GM20000 (cell line): Measurements from ENCODE around the gene RPL32.
"Not testable (repeated sequence)": the region's sequence is repeated elsewhere in the genome, so short reads cannot be mapped to it uniquely, and the experiment has no call there.

Experiments
- DNase-seq: peaks from one replicate; pipeline ENCODE4 v3.0.0; 2012; ENCODE audit warnings: low spot score
- TF ChIP-seq, protein P1 (sequence below): IDR thresholded peaks from 2 replicates; pipeline ENCODE4 v1.5.1; 2012; ENCODE audit warnings: mild to moderate bottlenecking, control low read depth; ENCODE audit errors: extremely low read depth, missing control alignments

The RPL32 gene

DNA sequence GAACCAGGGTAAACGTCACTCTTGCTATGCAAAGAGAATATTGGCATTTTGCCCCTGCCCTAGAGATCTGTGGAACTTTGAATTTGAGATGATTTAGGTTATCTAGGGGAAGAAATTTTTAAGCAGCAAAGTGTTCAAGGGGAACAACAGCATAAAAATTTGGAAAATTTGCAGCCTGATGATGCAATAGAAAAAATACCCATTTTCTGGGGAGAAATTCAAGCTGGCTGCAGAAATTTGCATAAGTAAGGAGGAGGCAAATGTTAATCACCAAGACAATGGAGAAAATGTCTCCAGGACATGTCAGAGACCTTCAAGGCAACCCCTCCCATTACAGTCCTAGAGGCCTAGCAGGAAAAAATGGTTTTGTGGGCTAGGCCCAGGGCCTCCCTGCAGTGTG is 4.4 kb upstream of the RPL32 start:
- TF ChIP-seq, protein P1, sequence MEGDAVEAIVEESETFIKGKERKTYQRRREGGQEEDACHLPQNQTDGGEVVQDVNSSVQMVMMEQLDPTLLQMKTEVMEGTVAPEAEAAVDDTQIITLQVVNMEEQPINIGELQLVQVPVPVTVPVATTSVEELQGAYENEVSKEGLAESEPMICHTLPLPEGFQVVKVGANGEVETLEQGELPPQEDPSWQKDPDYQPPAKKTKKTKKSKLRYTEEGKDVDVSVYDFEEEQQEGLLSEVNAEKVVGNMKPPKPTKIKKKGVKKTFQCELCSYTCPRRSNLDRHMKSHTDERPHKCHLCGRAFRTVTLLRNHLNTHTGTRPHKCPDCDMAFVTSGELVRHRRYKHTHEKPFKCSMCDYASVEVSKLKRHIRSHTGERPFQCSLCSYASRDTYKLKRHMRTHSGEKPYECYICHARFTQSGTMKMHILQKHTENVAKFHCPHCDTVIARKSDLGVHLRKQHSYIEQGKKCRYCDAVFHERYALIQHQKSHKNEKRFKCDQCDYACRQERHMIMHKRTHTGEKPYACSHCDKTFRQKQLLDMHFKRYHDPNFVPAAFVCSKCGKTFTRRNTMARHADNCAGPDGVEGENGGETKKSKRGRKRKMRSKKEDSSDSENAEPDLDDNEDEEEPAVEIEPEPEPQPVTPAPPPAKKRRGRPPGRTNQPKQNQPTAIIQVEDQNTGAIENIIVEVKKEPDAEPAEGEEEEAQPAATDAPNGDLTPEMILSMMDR: no peak
- DNase-seq: no peak

DNA sequence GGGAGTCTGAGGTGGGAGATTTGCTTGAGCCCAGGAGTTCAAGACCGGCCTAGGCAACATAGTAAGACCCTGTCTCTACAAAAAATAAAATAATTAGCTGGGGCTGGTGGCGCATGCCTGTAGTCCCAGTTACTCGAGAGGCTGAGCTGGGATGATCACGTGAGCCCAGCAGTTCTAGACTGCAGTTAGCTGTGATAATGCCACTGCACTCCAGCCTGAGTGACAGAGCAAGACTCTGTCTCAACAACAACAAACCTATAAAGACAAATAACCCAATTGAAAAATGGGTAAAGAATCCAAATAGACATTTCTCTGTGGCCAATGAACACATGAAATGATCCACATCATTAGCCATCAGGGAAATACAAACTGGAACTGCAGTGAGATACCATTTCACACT is 1.1 kb upstream of the RPL32 start:
- TF ChIP-seq, protein P1: no peak
- DNase-seq: no peak

DNA sequence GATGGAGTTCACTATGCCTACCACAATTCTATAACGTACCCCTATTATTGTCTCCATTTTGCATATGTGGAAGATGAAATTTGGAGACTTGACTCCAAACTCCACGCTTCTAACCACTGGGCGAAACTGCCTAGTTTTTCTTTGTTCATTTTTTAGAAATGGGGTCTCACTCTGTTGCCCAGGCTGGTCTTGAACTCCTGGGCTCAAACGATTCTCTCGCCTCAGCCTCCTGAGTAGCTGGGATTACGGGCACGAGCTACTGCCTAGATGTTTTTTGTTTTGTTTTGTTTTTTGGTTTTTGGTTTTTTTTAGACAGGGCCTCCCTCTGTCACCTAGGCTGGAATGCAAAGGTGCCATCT is 584 bp upstream of the RPL32 start:
- no peak for DNase-seq
- TF ChIP-seq, protein P1: no peak

DNA sequence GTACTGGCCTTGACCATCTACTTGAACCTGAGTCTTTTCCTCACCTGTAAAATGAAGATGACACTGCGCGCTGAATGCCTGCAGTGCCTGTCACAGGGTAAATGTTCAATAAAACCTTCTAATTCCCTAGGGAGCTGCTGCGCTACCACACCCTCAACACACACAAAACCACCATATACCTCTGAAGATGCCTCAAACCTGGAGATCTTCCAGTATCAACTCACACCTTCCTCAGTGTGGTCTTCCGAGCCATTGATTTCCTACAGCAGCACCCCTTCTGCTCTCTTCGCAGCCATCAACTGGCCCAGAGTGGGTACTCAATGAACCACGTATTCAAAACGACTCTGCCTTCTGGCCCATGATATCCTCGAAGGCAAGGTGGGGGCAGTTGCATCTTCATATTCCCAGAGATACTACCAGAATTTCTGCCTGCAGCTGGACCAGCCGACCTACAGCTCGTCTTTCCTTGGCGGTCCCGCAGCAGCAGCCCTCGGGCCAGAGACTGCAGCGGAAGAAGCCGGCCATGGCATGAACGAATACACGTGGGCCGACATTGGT is 695 bp downstream of the RPL32 start:
- TF ChIP-seq, protein P1: no peak

DNA sequence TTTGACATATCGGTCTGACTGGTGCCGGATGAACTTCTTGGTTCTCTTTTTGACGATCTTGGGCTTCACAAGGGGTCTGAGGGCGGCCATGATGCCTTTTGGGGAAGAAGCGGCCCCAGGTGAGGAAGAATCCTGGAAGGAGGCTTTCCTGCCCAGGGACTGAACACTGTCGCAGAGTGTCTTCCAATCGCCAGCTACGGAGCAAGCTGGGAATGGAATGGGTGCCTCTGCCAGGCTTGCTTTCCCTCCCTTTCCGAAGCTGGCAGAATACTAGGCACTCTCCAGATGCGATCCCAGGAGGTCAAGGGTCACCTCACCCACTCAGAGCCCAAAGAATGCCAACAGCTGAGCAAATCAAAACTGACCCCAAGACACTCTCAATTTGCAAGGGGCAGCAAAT is 1.2 kb downstream of the RPL32 start:
- DNase-seq: not testable (repeated sequence)

More for the DNA sequence above, 695 bp downstream of the RPL32 start:
- DNase-seq: no peak

DNA sequence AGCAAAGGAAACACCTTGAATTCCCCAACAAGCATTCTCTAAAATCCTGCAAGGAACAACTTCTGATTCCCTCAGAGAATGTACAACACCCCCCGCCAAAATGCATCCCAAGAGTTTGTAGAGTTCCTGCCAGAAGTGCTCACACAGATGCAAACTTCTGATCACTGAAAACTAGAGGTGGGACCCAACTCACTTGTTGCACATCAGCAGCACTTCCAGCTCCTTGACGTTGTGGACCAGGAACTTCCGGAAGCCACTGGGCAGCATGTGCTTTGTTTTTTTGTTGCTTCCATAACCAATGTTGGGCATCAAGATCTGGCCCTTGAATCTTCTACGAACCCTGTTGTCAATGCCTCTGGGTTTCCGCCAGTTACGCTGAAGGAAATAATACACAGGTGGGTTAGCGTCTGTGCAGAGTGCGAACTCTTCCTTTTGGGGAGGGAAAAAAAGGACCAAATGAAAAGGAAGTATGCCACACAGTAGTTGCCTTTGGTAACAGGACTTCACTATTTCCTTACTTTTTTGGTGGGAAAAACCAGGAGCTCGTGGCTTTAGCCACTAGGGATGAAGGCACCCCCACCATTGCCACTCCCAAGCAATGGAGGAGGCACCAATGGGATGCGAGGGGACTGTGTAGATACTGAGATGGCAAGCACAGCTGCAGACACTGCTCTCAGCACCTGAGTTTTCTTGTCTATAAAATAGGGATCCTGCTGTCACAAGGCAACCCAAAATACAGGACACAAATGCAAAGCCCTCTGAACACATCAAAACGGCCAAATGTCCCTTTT is 2.0 kb downstream of the RPL32 start:
- DNase-seq: no peak

DNA sequence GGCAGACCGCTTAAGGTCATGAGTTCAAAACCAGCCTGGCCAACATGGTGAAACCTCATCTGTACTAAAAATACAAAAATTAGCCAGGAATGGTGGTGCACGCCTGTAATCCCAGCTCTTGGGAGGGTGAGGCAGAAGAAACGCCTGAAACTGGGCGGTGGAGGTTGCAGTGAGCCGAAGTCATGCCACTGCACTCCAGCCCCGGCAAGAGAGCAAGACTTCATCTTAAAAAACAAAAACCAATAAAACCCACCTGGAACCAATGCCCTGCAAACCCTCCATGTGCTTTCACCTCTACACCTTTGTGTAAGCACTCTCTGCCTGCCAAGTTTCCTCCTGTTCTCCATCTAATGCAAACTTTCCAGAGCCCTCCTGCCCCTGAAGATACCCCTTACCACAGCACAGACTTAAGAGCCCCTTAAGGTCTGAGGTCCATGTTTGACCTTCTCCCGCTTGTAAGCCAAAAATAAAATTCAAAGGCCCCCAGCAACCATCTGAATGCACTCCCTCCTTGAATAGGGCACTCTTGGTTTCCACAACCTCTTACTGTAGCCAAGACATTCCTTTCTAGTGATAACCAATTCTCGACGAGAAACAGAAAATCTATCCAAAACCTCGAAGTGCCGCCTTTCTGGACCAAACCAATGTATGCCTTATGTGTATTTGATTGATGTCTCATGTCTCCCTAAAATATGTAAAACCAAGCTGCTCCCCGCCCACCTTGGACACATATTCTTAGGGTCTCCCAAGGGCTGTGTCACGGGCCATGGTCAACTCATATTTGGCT is 3.0 kb downstream of the RPL32 start:
- DNase-seq: no peak
- TF ChIP-seq, protein P1: no peak

More for the DNA sequence above, 2.0 kb downstream of the RPL32 start:
- TF ChIP-seq, protein P1: no peak
